ENCODE results near the gene SH2D1B.

DNA sequence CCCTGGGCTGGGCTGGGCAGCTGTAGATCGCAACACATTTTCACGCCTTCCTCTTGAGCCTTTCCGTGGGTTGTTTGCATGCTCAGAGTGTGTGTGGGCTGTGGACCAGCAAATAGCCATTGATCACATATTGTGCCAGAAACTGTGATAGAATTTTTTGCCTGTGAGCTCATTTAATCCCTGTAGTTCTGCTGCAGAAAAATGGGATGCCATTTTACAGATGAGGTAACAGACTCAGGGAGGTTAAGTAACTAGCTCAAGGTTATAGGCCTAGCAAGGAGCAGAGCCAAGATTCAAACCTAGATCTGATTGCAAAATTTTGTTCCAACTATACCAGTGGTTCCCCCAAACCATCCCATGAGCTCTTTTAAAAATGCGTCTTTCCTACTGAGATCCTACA is 45.8 kb downstream of the SH2D1B start:
- TF ChIP-seq, protein P1, sequence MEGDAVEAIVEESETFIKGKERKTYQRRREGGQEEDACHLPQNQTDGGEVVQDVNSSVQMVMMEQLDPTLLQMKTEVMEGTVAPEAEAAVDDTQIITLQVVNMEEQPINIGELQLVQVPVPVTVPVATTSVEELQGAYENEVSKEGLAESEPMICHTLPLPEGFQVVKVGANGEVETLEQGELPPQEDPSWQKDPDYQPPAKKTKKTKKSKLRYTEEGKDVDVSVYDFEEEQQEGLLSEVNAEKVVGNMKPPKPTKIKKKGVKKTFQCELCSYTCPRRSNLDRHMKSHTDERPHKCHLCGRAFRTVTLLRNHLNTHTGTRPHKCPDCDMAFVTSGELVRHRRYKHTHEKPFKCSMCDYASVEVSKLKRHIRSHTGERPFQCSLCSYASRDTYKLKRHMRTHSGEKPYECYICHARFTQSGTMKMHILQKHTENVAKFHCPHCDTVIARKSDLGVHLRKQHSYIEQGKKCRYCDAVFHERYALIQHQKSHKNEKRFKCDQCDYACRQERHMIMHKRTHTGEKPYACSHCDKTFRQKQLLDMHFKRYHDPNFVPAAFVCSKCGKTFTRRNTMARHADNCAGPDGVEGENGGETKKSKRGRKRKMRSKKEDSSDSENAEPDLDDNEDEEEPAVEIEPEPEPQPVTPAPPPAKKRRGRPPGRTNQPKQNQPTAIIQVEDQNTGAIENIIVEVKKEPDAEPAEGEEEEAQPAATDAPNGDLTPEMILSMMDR (IDR thresholded peaks at IDR 0.05) = no peak
- TF ChIP-seq POLR2A (IDR thresholded peaks at IDR 0.05) = no peak
